K562 (cell line): ENCODE data around the gene LRP2. TPM values are rescaled to one million over a fixed set of nuclear protein-coding genes. Genes with fewer than 3 reads are reported as not detected.

Experiments
- ATAC-seq: fragments of 200-7000 bp; cut with Tn5 transposase; 3 replicates; pipeline ENCODE4 v1.9.1; 2020; ENCODE audit warnings: moderate library complexity
- BruUV-seq: library from RNA; stranded (reverse); fragments of 400-500 nt; replicated peaks from 2 replicates; lab custom pipeline; 2021; lab: Mats Ljungman, UMichigan
- CTCF ChIA-PET: fragments of 300-600 bp; formaldehyde crosslinking; extraction: SDS; loops from one replicate; lab custom pipeline; 2021; ENCODE audit warnings: low intra/inter-chr PET ratio; lab: Yijun Ruan, JAX
- POLR2A ChIA-PET: fragments of 300-600, 350-650 bp; sonication (Branson Sonifier 250); formaldehyde crosslinking; extraction: SDS; loops from one replicate; lab custom pipeline; 2021; ENCODE audit warnings: antibody characterized with exemption, inconsistent platforms; lab: Yijun Ruan, JAX
- DNase-seq, 4 experiments: peaks; one replicate each; pipeline versions ENCODE4 v3.0.0 to v3.0.0-alpha.2; 2011 to 2018; ENCODE audit warnings: low spot score in 3 of 4, mixed read lengths in 3 of 4; ENCODE audit errors: extremely low read depth in 1 of 4
- FAIRE-seq: peaks from 2 replicates; lab custom pipeline; 2011; peaks lifted over from hg19 to GRCh38; lab: Jason Lieb, UNC
- H2AFZ ChIP-seq: 2 replicates; pipeline ENCODE4 v1.6.0; 2011; ENCODE audit warnings: low read depth, low read length, control low read depth, inconsistent platforms
- H3K27ac ChIP-seq: fragments of 200-600 bp; 3 replicates; pipeline ENCODE4 v1.8.0; 2011; ENCODE audit warnings: low read depth, mild to moderate bottlenecking, control low read depth, inconsistent platforms, low read length, moderate library complexity, mixed read lengths; ENCODE audit errors: extremely low read depth
- H3K27me3 ChIP-seq, 2 experiments: fragments of 300-600 bp in 1 of 2; 2 replicates in 1 of 2; 3 replicates in 1 of 2; pipeline versions ENCODE4 v1.6.0 to v1.8.0; 2011; ENCODE audit warnings: inconsistent platforms in 2 of 2, low read length in 2 of 2, mild to moderate bottlenecking in 1 of 2, mixed read lengths in 1 of 2, moderate library complexity in 1 of 2; ENCODE audit not compliant: control insufficient read depth in 2 of 2, insufficient read depth in 2 of 2
- H3K36me3 ChIP-seq: fragments of 300-600 bp; 3 replicates; pipeline ENCODE4 v1.8.0; 2011; ENCODE audit warnings: mild to moderate bottlenecking, low read length, inconsistent platforms; ENCODE audit not compliant: control insufficient read depth, insufficient read depth
- H3K4me1 ChIP-seq, 2 experiments: fragments of 200-600 bp in 1 of 2; replicated peaks in 1 of 2; 2 replicates in 1 of 2; 3 replicates in 1 of 2; pipeline versions ENCODE4 v1.5.1 to v1.8.0; 2011; ENCODE audit warnings: inconsistent platforms in 2 of 2, low read length in 2 of 2, mild to moderate bottlenecking in 1 of 2, mixed read lengths in 1 of 2, moderate library complexity in 1 of 2; ENCODE audit not compliant: control insufficient read depth in 2 of 2, insufficient read depth in 2 of 2
- H3K4me2 ChIP-seq: 2 replicates; pipeline ENCODE4 v1.6.1; 2011; ENCODE audit warnings: low read length, control low read depth, inconsistent platforms, mixed read lengths; ENCODE audit not compliant: insufficient read depth
- H3K4me3 ChIP-seq: fragments of 200-600 bp; sonication (generic), shearing (Covaris generic); 2 replicates; pipeline ENCODE4 v1.5.1; 2016; ENCODE audit warnings: control low read depth, inconsistent platforms
- H3K79me2 ChIP-seq: fragments of 200-600 bp; 3 replicates; pipeline ENCODE4 v1.8.0; 2011; ENCODE audit warnings: low read length, inconsistent platforms; ENCODE audit not compliant: control insufficient read depth, insufficient read depth
- H3K9ac ChIP-seq, 2 experiments: 2 replicates each; pipeline versions ENCODE4 v1.6.0 to v1.6.1; 2011; ENCODE audit warnings: low read depth in 2 of 2, low read length in 2 of 2, control low read depth in 1 of 2, inconsistent platforms in 1 of 2, mild to moderate bottlenecking in 1 of 2, mixed read lengths in 1 of 2; ENCODE audit not compliant: insufficient read depth in 1 of 2
- H3K9me1 ChIP-seq: one replicate; pipeline ENCODE4 v1.6.0; 2011; ENCODE audit warnings: inconsistent platforms, mild to moderate bottlenecking, low read length, moderate library complexity; ENCODE audit not compliant: control insufficient read depth, insufficient read depth
- H3K9me3 ChIP-seq: replicated peaks from 2 replicates; pipeline ENCODE4 v1.5.1; 2011; ENCODE audit warnings: low read depth, low read length, inconsistent platforms; ENCODE audit not compliant: control insufficient read depth, insufficient read depth
- H4K20me1 ChIP-seq: replicated peaks from 2 replicates; pipeline ENCODE4 v1.6.1; 2011; ENCODE audit warnings: low read length, inconsistent platforms, mixed read lengths; ENCODE audit not compliant: control insufficient read depth, insufficient read depth
- CEBPB ChIP-seq: fragments of 450-650 bp; IDR thresholded peaks from 2 replicates; pipeline ENCODE4 v1.6.1; 2016; ENCODE audit warnings: missing genetic modification characterization, missing compliant biosample characterization
- CXXC5 ChIP-seq: fragments of 250-450 bp; sonication (Bioruptor Pico); IDR thresholded peaks from 2 replicates; pipeline ENCODE4 v1.8.0; 2022; ENCODE audit warnings: inconsistent platforms, mild to moderate bottlenecking, moderate library complexity
- FOS ChIP-seq: IDR thresholded peaks from 3 replicates; pipeline ENCODE4 v1.6.1; 2011; ENCODE audit not compliant: insufficient read length; ENCODE audit errors: extremely low read depth
- HOXB6 ChIP-seq: fragments of 250-450 bp; sonication (Bioruptor Pico); IDR thresholded peaks from 2 replicates; pipeline ENCODE4 v1.5.1; 2022; ENCODE audit warnings: mild to moderate bottlenecking, borderline replicate concordance
- MYBL2 ChIP-seq, 2 experiments: fragments of 450-650 bp in 1 of 2; sonication (generic) in 1 of 2; formaldehyde crosslinking in 1 of 2; IDR thresholded peaks; 2 replicates each; pipeline versions ENCODE4 v1.6.1 to v1.8.1; 2017 to 2022; ENCODE audit warnings: borderline replicate concordance in 1 of 2, inconsistent platforms in 1 of 2, low read depth in 1 of 2, mild to moderate bottlenecking in 1 of 2, missing genetic modification reagents in 1 of 2, moderate library complexity in 1 of 2
- RBM34 ChIP-seq: fragments of 200-400 bp; formaldehyde crosslinking; IDR thresholded peaks from 2 replicates; pipeline ENCODE4 v1.6.1; 2018; ENCODE audit warnings: low read length, borderline replicate concordance; ENCODE audit not compliant: insufficient read depth
- SRSF3 ChIP-seq: fragments of 200-400 bp; formaldehyde crosslinking; IDR thresholded peaks from 2 replicates; pipeline ENCODE4 v1.6.1; 2016; ENCODE audit warnings: mild to moderate bottlenecking, low read length, moderate library complexity; ENCODE audit not compliant: insufficient read depth
- SUPT5H ChIP-seq: fragments of 450-650 bp; IDR thresholded peaks from 2 replicates; pipeline ENCODE4 v1.6.1; 2016
- ZBED1 ChIP-seq: IDR thresholded peaks from 2 replicates; pipeline ENCODE4 v1.6.1; 2014
- ZNF785 ChIP-seq: fragments of 250-450 bp; sonication (Bioruptor Pico); IDR thresholded peaks from 2 replicates; pipeline ENCODE4 v1.4.0; 2020; ENCODE audit warnings: mild to moderate bottlenecking
- WGBS: fragments of 100-300 bp; shearing (Covaris generic); methylation state at CpG from one replicate; pipeline ENCODE4 v1.1.6; 2016; ENCODE audit warnings: low coverage, mixed read lengths; ENCODE audit not compliant: insufficient coverage; ENCODE audit errors: missing lambda C conversion rate; 5-methylcytosine and 5-hydroxymethylcytosine counted together
- in situ Hi-C: fragments of 300-500 bp; cut with MboI; formaldehyde crosslinking; loops from 4 replicates; pipeline ENCODE4 v1.15.0; 2018; ENCODE audit warnings: inconsistent platforms, mixed read lengths
- intact Hi-C: fragments of 100-400 bp; cut with micrococcal nuclease; formaldehyde crosslinking; loops from 2 replicates; pipeline ENCODE4 v1.14.2; 2022
- polyA plus RNA-seq, 8 experiments: library from polyadenylated mRNA; depleted of rRNA in 4 of 8; stranded (reverse) in 5 of 8; unstranded in 3 of 8; fragments of >200 nt; fragmentation: Nextera tagmentation in 2 of 8; fragmentation: Illumina TruSeq in 1 of 8; extraction: Ambion mirVana in 2 of 8; extraction: Trizol in 1 of 8; gene quantifications; 2 replicates each; pipeline versions ENCODE4 v1.2.1 to v1.2.3, GENCODE V29; 2011 to 2014; ENCODE audit warnings: inconsistent platforms in 1 of 8, missing spikeins in 1 of 8
- total RNA-seq, 7 experiments: library from RNA; depleted of rRNA in 6 of 7; stranded (reverse); fragments of >200 nt in 6 of 7; fragmentation: Illumina TruSeq in 2 of 7; extraction: Trizol in 2 of 7; gene quantifications; 2 replicates each; pipeline versions ENCODE4 v1.2.1 to v1.2.3, GENCODE V29; 2011 to 2021; ENCODE audit warnings: low replicate concordance in 1 of 7
- TF ChIP-seq, protein P1 (sequence below): sonication (generic); formaldehyde crosslinking; IDR thresholded peaks from 2 replicates; pipeline ENCODE4 v1.8.1; 2023; ENCODE audit warnings: missing genetic modification reagents, mild to moderate bottlenecking, borderline replicate concordance

Gene LRP2
- total and polyA plus RNA-seq, 9 of the 15 experiments (the other 6 are each of a cell fraction or from before 2014, with no cell fraction given): 0.04 to 0.18 (median 0.11) TPM; not detected in 1

- ChIA-PET POLR2A (no interaction called here), CTCF (no interaction called here)
- no peaks in the 10 kb centered on the region for H3K79me2 ChIP-seq
- intact Hi-C loops: no loop called here
- TF ChIP-seq CEBPB (tag) (peak; percentile 54), ZBED1 (no peak), SUPT5H (no peak)
- FAIRE-seq (peak; percentile 19), ATAC-seq (no peak), DNase-seq (no peak)
- H3K4me1 ChIP-seq: no peaks in the 10 kb centered on the region
- H4K20me1 ChIP-seq: no peaks in the 10 kb centered on the region
- no peak overlapping the region for H3K4me2 ChIP-seq
- peaks cover 12 to 22% of the 10 kb centered on the region in 2 experiments for H3K27me3 ChIP-seq
- H3K36me3 ChIP-seq: no peaks in the 10 kb centered on the region
- no peak overlapping the region for H3K27ac ChIP-seq
- in situ Hi-C loops: no loop called here
- no peaks in the 10 kb centered on the region for H3K9me3 ChIP-seq
- no peak overlapping the region for H3K4me3 ChIP-seq
- 2% methylated on average over 9 of the region's 9 CpGs for WGBS
- no peak overlapping the region for H3K9ac ChIP-seq
- no peak overlapping the region for H2AFZ ChIP-seq
- no TSS peak for BruUV-seq
- no peaks in the 10 kb centered on the region for H3K9me1 ChIP-seq
These were observed 68.2 kb downstream of the LRP2 start for GRCh38 chr2:169294001-169294675.

DNA sequence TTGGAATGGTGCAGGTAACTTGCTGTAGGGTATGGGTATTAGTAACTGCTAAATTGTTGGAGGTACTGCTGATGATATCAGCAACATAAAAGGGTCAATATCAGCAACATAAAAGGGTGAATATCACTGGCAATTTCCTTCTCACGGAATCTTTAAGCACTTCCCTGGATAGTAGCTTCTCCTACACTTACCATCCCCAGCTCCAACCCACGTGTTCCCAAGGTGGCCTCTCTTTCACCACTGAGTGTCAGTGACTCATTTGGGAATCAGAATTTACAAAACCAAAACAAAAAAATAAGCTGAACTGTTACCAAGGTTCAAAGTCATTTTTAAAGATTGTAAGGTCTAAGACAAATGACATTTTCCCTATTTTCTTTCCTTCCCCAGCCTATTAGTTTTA lies 70.8 kb downstream of the LRP2 start:
- no peak overlapping the region for H3K4me2 ChIP-seq
- peaks cover 14 to 30% of the 10 kb centered on the region in 2 experiments for H3K27me3 ChIP-seq
- in situ Hi-C loops: no loop called here
- POLR2A ChIA-PET: no interaction called here
- no peak for FAIRE-seq
- no peak overlapping the region for H3K9ac ChIP-seq
- H3K4me3 ChIP-seq: no peak overlapping the region
- no peak overlapping the region for H3K27ac ChIP-seq
- H3K4me1 ChIP-seq: no peaks in the 10 kb centered on the region
- no peaks in the 10 kb centered on the region for H3K9me3 ChIP-seq
- CTCF ChIA-PET: no interaction called here
- no TSS peak for BruUV-seq
- H3K79me2 ChIP-seq: no peaks in the 10 kb centered on the region
- no peaks in the 10 kb centered on the region for H3K9me1 ChIP-seq
- DNase-seq: no peak
- no peaks in the 10 kb centered on the region for H4K20me1 ChIP-seq
- no peaks in the 10 kb centered on the region for H3K36me3 ChIP-seq
- ATAC-seq: no peak
- H2AFZ ChIP-seq: no peak overlapping the region
- intact Hi-C loops: no loop called here
- WGBS: 0% methylated on average over 2 of the region's 2 CpGs
- TF ChIP-seq MYBL2 (IDR thresholded peaks at IDR 0.05; ENCODE audit: low read depth) (no peak), MYBL2 (CRISPR knock-in tag; IDR thresholded peaks at IDR 0.05; ENCODE audit: borderline replicate concordance) (no peak), RBM34 (no peak), ZNF785 (CRISPR knock-in tag) (no peak), CXXC5 (CRISPR knock-in tag) (no peak), HOXB6 (no peak), FOS (no peak), SRSF3 (no peak)
- TF ChIP-seq, protein P1, sequence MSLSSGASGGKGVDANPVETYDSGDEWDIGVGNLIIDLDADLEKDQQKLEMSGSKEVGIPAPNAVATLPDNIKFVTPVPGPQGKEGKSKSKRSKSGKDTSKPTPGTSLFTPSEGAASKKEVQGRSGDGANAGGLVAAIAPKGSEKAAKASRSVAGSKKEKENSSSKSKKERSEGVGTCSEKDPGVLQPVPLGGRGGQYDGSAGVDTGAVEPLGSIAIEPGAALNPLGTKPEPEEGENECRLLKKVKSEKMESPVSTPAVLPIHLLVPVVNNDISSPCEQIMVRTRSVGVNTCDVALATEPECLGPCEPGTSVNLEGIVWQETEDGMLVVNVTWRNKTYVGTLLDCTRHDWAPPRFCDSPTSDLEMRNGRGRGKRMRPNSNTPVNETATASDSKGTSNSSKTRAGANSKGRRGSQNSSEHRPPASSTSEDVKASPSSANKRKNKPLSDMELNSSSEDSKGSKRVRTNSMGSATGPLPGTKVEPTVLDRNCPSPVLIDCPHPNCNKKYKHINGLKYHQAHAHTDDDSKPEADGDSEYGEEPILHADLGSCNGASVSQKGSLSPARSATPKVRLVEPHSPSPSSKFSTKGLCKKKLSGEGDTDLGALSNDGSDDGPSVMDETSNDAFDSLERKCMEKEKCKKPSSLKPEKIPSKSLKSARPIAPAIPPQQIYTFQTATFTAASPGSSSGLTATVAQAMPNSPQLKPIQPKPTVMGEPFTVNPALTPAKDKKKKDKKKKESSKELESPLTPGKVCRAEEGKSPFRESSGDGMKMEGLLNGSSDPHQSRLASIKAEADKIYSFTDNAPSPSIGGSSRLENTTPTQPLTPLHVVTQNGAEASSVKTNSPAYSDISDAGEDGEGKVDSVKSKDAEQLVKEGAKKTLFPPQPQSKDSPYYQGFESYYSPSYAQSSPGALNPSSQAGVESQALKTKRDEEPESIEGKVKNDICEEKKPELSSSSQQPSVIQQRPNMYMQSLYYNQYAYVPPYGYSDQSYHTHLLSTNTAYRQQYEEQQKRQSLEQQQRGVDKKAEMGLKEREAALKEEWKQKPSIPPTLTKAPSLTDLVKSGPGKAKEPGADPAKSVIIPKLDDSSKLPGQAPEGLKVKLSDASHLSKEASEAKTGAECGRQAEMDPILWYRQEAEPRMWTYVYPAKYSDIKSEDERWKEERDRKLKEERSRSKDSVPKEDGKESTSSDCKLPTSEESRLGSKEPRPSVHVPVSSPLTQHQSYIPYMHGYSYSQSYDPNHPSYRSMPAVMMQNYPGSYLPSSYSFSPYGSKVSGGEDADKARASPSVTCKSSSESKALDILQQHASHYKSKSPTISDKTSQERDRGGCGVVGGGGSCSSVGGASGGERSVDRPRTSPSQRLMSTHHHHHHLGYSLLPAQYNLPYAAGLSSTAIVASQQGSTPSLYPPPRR: no peak
